ENCODE results near the gene SNX33.

SNX33 gene

GRCh38 chr15:75640483-75641178 lies 7.1 kb upstream of the SNX33 start:
- peak; percentile 58 for TF ChIP-seq RAD21 (IDR thresholded peaks at IDR 0.05; ENCODE audit: low read depth)
- TF ChIP-seq, protein P1, sequence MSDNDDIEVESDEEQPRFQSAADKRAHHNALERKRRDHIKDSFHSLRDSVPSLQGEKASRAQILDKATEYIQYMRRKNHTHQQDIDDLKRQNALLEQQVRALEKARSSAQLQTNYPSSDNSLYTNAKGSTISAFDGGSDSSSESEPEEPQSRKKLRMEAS (IDR thresholded peaks at IDR 0.05), result no peak

DNA sequence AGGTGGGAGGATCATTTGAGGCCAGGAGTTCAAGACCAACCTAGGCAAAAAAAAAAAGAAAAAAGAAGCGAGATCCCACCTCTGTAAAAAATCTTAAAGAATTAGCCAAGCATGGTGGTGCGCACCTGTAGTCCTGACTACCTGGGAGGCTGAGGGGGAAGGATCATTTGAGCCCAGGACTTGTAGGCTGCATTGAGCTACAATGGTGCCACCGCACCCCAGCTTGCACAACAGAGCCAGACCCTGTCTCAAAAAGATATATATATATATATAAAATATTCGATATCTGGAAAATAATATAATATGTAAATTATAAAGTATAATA lies 6.6 kb upstream of the SNX33 start:
- TF ChIP-seq TCF12 (IDR thresholded peaks at IDR 0.05; ENCODE audit: low read depth) (no peak), CREB1 (IDR thresholded peaks at IDR 0.05; ENCODE audit: low read depth) (no peak), NFIC (IDR thresholded peaks at IDR 0.05) (no peak), TEAD4 (IDR thresholded peaks at IDR 0.05) (no peak), TAF1 (IDR thresholded peaks at IDR 0.05; ENCODE audit: low read depth) (no peak), CEBPB (IDR thresholded peaks at IDR 0.05) (no peak), RAD21 (IDR thresholded peaks at IDR 0.05; ENCODE audit: low read depth) (no peak), FOXM1 (IDR thresholded peaks at IDR 0.05; ENCODE audit: borderline replicate concordance, low read depth) (no peak)
- TF ChIP-seq, protein P2, sequence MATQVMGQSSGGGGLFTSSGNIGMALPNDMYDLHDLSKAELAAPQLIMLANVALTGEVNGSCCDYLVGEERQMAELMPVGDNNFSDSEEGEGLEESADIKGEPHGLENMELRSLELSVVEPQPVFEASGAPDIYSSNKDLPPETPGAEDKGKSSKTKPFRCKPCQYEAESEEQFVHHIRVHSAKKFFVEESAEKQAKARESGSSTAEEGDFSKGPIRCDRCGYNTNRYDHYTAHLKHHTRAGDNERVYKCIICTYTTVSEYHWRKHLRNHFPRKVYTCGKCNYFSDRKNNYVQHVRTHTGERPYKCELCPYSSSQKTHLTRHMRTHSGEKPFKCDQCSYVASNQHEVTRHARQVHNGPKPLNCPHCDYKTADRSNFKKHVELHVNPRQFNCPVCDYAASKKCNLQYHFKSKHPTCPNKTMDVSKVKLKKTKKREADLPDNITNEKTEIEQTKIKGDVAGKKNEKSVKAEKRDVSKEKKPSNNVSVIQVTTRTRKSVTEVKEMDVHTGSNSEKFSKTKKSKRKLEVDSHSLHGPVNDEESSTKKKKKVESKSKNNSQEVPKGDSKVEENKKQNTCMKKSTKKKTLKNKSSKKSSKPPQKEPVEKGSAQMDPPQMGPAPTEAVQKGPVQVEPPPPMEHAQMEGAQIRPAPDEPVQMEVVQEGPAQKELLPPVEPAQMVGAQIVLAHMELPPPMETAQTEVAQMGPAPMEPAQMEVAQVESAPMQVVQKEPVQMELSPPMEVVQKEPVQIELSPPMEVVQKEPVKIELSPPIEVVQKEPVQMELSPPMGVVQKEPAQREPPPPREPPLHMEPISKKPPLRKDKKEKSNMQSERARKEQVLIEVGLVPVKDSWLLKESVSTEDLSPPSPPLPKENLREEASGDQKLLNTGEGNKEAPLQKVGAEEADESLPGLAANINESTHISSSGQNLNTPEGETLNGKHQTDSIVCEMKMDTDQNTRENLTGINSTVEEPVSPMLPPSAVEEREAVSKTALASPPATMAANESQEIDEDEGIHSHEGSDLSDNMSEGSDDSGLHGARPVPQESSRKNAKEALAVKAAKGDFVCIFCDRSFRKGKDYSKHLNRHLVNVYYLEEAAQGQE (IDR thresholded peaks at IDR 0.05; ENCODE audit: low read depth), result no peak
- TF ChIP-seq, protein P1 (IDR thresholded peaks at IDR 0.05), result no peak
- TF ChIP-seq, protein P3, sequence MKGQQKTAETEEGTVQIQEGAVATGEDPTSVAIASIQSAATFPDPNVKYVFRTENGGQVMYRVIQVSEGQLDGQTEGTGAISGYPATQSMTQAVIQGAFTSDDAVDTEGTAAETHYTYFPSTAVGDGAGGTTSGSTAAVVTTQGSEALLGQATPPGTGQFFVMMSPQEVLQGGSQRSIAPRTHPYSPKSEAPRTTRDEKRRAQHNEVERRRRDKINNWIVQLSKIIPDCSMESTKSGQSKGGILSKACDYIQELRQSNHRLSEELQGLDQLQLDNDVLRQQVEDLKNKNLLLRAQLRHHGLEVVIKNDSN (IDR thresholded peaks at IDR 0.05), result no peak

DNA sequence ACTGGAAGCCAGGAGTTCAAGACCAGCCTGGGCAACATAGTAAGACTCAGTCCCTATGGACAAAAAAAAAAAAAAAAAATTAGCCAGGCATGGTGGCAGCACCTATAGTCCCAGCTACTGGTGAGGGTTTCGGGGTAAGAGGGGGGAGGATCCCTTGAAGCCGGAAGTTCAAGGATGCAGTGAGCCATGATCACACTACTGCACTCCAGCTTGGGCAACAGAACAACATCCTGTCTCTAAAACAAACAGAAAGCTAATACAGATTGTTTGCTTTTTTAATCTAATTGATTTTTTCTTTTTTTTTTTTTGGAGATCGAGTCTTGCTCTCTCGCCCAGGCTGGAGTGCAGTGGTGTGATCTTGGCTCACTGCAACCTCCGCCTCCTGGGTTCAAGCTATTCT lies 6.1 kb upstream of the SNX33 start:
- TF ChIP-seq EP300 (IDR thresholded peaks at IDR 0.05; ENCODE audit: borderline replicate concordance) (no peak), CEBPB (IDR thresholded peaks at IDR 0.05) (no peak), EGR1 (IDR thresholded peaks at IDR 0.05) (no peak), YY1 (IDR thresholded peaks at IDR 0.05; ENCODE audit: low read depth) (no peak), TAF1 (IDR thresholded peaks at IDR 0.05; ENCODE audit: low read depth) (no peak), FOXM1 (IDR thresholded peaks at IDR 0.05; ENCODE audit: borderline replicate concordance, low read depth) (no peak), CREB1 (IDR thresholded peaks at IDR 0.05; ENCODE audit: low read depth) (no peak), TCF12 (IDR thresholded peaks at IDR 0.05; ENCODE audit: low read depth) (no peak), ZBTB7A (IDR thresholded peaks at IDR 0.05; ENCODE audit: low read depth) (no peak), TEAD4 (IDR thresholded peaks at IDR 0.05) (no peak), NFIC (IDR thresholded peaks at IDR 0.05) (no peak)
- TF ChIP-seq, protein P3 (IDR thresholded peaks at IDR 0.05), result no peak
- TF ChIP-seq, protein P2 (IDR thresholded peaks at IDR 0.05; ENCODE audit: low read depth), result no peak
- TF ChIP-seq, protein P1 (IDR thresholded peaks at IDR 0.05), result no peak

DNA sequence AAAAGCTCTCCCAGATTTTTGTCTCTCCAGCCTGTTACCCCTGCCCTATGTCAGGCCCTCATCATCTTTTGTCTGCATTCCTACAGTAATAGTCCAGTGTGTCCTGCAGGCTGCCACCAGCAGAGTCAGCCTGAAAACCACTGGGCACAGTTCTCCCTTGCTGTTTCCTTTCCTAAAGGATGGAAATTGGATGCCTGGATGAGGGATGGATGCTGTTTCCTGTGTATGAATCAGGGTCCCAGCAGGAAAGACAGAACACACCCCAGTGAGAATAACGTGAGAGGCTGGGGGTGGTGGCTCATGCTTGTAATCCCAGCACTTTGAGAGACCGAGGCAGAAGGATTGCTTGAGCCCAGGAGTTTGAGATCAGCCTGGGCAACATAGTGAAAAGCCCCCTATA lies 3.3 kb upstream of the SNX33 start:
- TF ChIP-seq, protein P2 (IDR thresholded peaks at IDR 0.05; ENCODE audit: low read depth), result no peak
- TF ChIP-seq ZBTB7A (IDR thresholded peaks at IDR 0.05; ENCODE audit: low read depth), result no peak
- TF ChIP-seq, protein P1 (IDR thresholded peaks at IDR 0.05), result no peak
- no peak for TF ChIP-seq CREB1 (IDR thresholded peaks at IDR 0.05; ENCODE audit: low read depth)
- TF ChIP-seq EP300 (IDR thresholded peaks at IDR 0.05; ENCODE audit: borderline replicate concordance), result no peak
- TF ChIP-seq TCF12 (IDR thresholded peaks at IDR 0.05; ENCODE audit: low read depth), result no peak
- TF ChIP-seq, protein P3 (IDR thresholded peaks at IDR 0.05), result no peak
- TF ChIP-seq CEBPB (IDR thresholded peaks at IDR 0.05), result no peak
- TF ChIP-seq TEAD4 (IDR thresholded peaks at IDR 0.05), result no peak

Data from Ishikawa (cell line).